ENCODE measurements around the gene SLC9B1.

SLC9B1 gene

GRCh38 chr4:103018391-103019307, 856 bp downstream of the SLC9B1 start:
- Histone ChIP-seq H3K4me3 (ENCODE audit: low read length) (peak overlapping the region; percentile 92), H3K4me1 (ENCODE audit: control insufficient read depth, low read length) (peaks cover 25% of the 10 kb centered on the region), H3K4me2 (ENCODE audit: low read length) (peak overlapping the region; percentile 84), H3K36me3 (ENCODE audit: control insufficient read depth, low read length) (peaks cover 8% of the 10 kb centered on the region; the same call in 1 of the 2 replicates), H3K9me3 (ENCODE audit: control insufficient read depth, insufficient read depth, low read length) (peaks cover 8% of the 10 kb centered on the region; the same call in 1 of the 2 replicates), H3K79me2 (ENCODE audit: control insufficient read depth, low read length) (peaks cover 7% of the 10 kb centered on the region), H3K27me3 (ENCODE audit: control insufficient read depth, low read length) (no peaks in the 10 kb centered on the region), H3K27ac (ENCODE audit: low read depth, low read length) (peak overlapping the region; percentile 52), H3F3A (ENCODE audit: control insufficient read depth, insufficient read depth) (0 out of 2 replicates have a peak, but pooled peaks cover 4% of the 10 kb centered on the region), H4K20me1 (ENCODE audit: control insufficient read depth, insufficient read depth, low read depth, low read length) (no peaks in the 10 kb centered on the region), H3K9me2 (replicated peaks; ENCODE audit: control insufficient read depth, low read length) (no peaks in the 10 kb centered on the region)
- no peak for TF ChIP-seq CTCF (IDR thresholded peaks at IDR 0.05; ENCODE audit: low read depth, low read length, poor library complexity, severe bottlenecking)
- TF ChIP-seq EZH2phosphoT487 (IDR thresholded peaks at IDR 0.05; ENCODE audit: borderline replicate concordance, low read length) = no peak

- no peaks in the 10 kb centered on the region for H3K9me2 ChIP-seq (replicated peaks; ENCODE audit: control insufficient read depth, low read length)
- H4K20me1 ChIP-seq (ENCODE audit: control insufficient read depth, insufficient read depth, low read depth, low read length) = no peaks in the 10 kb centered on the region
- no peaks in the 10 kb centered on the region for H3F3A ChIP-seq (ENCODE audit: control insufficient read depth, insufficient read depth)
- H3K36me3 ChIP-seq (ENCODE audit: control insufficient read depth, low read length) = no peaks in the 10 kb centered on the region
- no peaks in the 10 kb centered on the region for H3K4me1 ChIP-seq (ENCODE audit: control insufficient read depth, low read length)
- TF ChIP-seq CTCF (IDR thresholded peaks at IDR 0.05; ENCODE audit: low read depth, low read length, poor library complexity, severe bottlenecking) (no peak), EZH2phosphoT487 (IDR thresholded peaks at IDR 0.05; ENCODE audit: borderline replicate concordance, low read length) (no peak)
- no peak overlapping the region for H3K4me3 ChIP-seq (ENCODE audit: low read length)
- H3K79me2 ChIP-seq (ENCODE audit: control insufficient read depth, low read length) = no peaks in the 10 kb centered on the region
- H3K4me2 ChIP-seq (ENCODE audit: low read length) = no peak overlapping the region
- H3K9me3 ChIP-seq (ENCODE audit: control insufficient read depth, insufficient read depth, low read length) = no peaks in the 10 kb centered on the region
- H3K27ac ChIP-seq (ENCODE audit: low read depth, low read length) = no peak overlapping the region
- H3K27me3 ChIP-seq (ENCODE audit: control insufficient read depth, low read length) = no peaks in the 10 kb centered on the region
Observed at GRCh38 chr4:103012551-103012950, 7.0 kb downstream of the SLC9B1 start.

DNA sequence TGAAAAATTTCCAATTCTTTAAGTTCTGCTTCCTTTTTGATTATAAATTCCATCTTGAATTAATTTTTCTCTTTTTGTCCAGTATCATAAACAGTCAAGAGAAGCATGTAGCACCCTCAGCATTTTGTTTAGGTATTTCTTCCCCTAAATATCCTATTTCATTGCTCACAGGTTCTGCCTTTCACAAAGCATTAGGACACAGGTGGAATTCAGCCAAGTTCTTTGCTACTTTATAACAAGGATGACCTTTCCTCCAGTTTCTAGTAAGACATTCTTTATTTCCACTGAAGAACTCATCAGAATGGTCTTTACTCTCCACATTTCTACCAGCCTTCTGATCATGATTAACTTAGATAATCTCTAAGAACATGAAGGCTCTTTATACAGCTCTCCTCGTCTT, 7.4 kb downstream of the SLC9B1 start:
- H3F3A ChIP-seq (ENCODE audit: control insufficient read depth, insufficient read depth) = no peaks in the 10 kb centered on the region
- no peak overlapping the region for H3K4me2 ChIP-seq (ENCODE audit: low read length)
- H3K27me3 ChIP-seq (ENCODE audit: control insufficient read depth, low read length) = no peaks in the 10 kb centered on the region
- H3K4me1 ChIP-seq (ENCODE audit: control insufficient read depth, low read length) = no peaks in the 10 kb centered on the region
- no peak overlapping the region for H3K4me3 ChIP-seq (ENCODE audit: low read length)
- H3K79me2 ChIP-seq (ENCODE audit: control insufficient read depth, low read length) = no peaks in the 10 kb centered on the region
- no peaks in the 10 kb centered on the region for H3K9me2 ChIP-seq (replicated peaks; ENCODE audit: control insufficient read depth, low read length)
- no peaks in the 10 kb centered on the region for H3K9me3 ChIP-seq (ENCODE audit: control insufficient read depth, insufficient read depth, low read length)
- TF ChIP-seq EZH2phosphoT487 (IDR thresholded peaks at IDR 0.05; ENCODE audit: borderline replicate concordance, low read length) (no peak), CTCF (IDR thresholded peaks at IDR 0.05; ENCODE audit: low read depth, low read length, poor library complexity, severe bottlenecking) (no peak)
- H3K36me3 ChIP-seq (ENCODE audit: control insufficient read depth, low read length) = no peaks in the 10 kb centered on the region
- no peak overlapping the region for H3K27ac ChIP-seq (ENCODE audit: low read depth, low read length)
- H4K20me1 ChIP-seq (ENCODE audit: control insufficient read depth, insufficient read depth, low read depth, low read length) = no peaks in the 10 kb centered on the region
